Embryonic facial prominence (tissue), 1 donor: ENCODE data around the gene LCN9.

Experiments
- DNase-seq: peaks from one replicate; pipeline ENCODE4 v3.0.0-alpha.2; 2016; ENCODE audit errors: extremely low spot score

Gene LCN9

GRCh38 chr9:135698767-135699166 is 35.7 kb downstream of the LCN9 start:
- DNase-seq = no peak

GRCh38 chr9:135699440-135699839 is 36.3 kb downstream of the LCN9 start, which contains the start of gene SOHLH1:
Gene SOHLH1, minus strand, starts transcription at chr9:135699481. Its CDS starts 14 bp downstream, at chr9:135699467.
- no peak for DNase-seq

GRCh38 chr9:135700525-135700924 is 37.4 kb downstream of the LCN9 start:
- no peak for DNase-seq

GRCh38 chr9:135701067-135701958 is 38.2 kb downstream of the LCN9 start:
- DNase-seq = no peak

GRCh38 chr9:135701959-135702721 is 39.0 kb downstream of the LCN9 start, which contains the start of gene KCNT1:
Gene KCNT1, plus strand, starts transcription at chr9:135702185. Its CDS starts 74 bp downstream, at chr9:135702259.
- peak; percentile 11 for DNase-seq

GRCh38 chr9:135703726-135704125 is 40.6 kb downstream of the LCN9 start:
- DNase-seq = no peak

- no peak for DNase-seq
Measured at GRCh38 chr9:135704483-135704882, 41.4 kb downstream of the LCN9 start.

GRCh38 chr9:135705376-135705775 is 42.3 kb downstream of the LCN9 start:
- no peak for DNase-seq

GRCh38 chr9:135706288-135706687 is 43.2 kb downstream of the LCN9 start:
- DNase-seq = no peak

GRCh38 chr9:135707252-135708138 is 44.4 kb downstream of the LCN9 start:
- DNase-seq = no peak

GRCh38 chr9:135708164-135708563 is 45.1 kb downstream of the LCN9 start:
- DNase-seq = no peak

GRCh38 chr9:135711391-135711790 is 48.3 kb downstream of the LCN9 start:
- DNase-seq = no peak

- no peak for DNase-seq
Measured at GRCh38 chr9:135711881-135712280, 48.8 kb downstream of the LCN9 start.

- DNase-seq = no peak
Measured at GRCh38 chr9:135712613-135713295, 49.6 kb downstream of the LCN9 start.

- DNase-seq = no peak
Measured at GRCh38 chr9:135714242-135715055, 51.3 kb downstream of the LCN9 start.

- DNase-seq = no peak
Measured at GRCh38 chr9:135715056-135715595, 52.0 kb downstream of the LCN9 start.

- no peak for DNase-seq
Measured at GRCh38 chr9:135716045-135716444, 52.9 kb downstream of the LCN9 start.
